Tibial nerve (tissue), 4 donors: ENCODE results near the gene UBXN10.

ENCODE experiments used
- CTCF ChIP-seq, 5 experiments: fragments of 200-600 bp in 3 of 5; fragments of 450-650 bp in 2 of 5; sonication (generic) in 3 of 5; IDR thresholded peaks; one replicate each; pipeline ENCODE4 v1.5.1; 2016 to 2019; ENCODE audit warnings: antibody characterized with exemption in 5 of 5, mild to moderate bottlenecking in 3 of 5, moderate library complexity in 2 of 5
- EP300 ChIP-seq, 2 donors: sonication (generic); formaldehyde crosslinking; IDR thresholded peaks; one replicate each; pipeline ENCODE4 v1.6.1; 2017; ENCODE audit warnings: antibody characterized with exemption in 2 of 2, mild to moderate bottlenecking in 1 of 2
- POLR2A ChIP-seq, 2 donors: fragments of 450-650 bp; IDR thresholded peaks; one replicate each; pipeline ENCODE4 v1.6.1; 2017; ENCODE audit warnings: antibody characterized with exemption in 2 of 2, mild to moderate bottlenecking in 2 of 2, moderate library complexity in 2 of 2

DNA sequence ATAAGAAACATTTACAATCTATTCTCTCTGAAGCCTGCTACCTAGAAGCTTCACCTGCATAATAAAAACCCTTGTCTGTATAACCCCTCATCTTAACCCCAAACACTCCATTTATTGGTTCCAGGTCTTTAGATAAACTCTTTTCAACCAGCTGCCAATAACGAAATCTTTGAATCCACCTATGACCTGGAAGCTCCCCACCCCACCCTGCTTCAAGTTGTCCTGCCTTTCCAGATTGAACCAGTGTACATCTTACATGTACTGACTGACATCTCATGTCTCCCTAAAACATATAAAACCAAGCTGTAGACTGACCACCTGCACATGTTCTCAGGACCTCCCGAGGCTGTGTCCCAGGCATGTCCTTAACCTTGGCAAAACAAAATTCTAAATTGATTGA, 54.1 kb downstream of the UBXN10 start:
- TF ChIP-seq EP300 (IDR thresholded peaks at IDR 0.05) (no peak), CTCF (IDR thresholded peaks at IDR 0.05) (no peak), POLR2A (IDR thresholded peaks at IDR 0.05) (no peak)
